H1 (cell line): ENCODE results near the gene RDH16. TPM values are rescaled to one million over a fixed set of nuclear protein-coding genes. Genes with fewer than 3 reads are reported as not detected.
"Not testable (repeated sequence)": the region's sequence is repeated elsewhere in the genome, so short reads cannot be mapped to it uniquely, and the experiment has no call there.

Experiments
- CTCF ChIA-PET: fragments of 300-600 bp; sonication (Branson Sonifier 250); formaldehyde crosslinking; loops from one replicate; lab custom pipeline; 2021; ENCODE audit not compliant: partially characterized antibody; lab: Charles Lee
- POLR2A ChIA-PET: fragments of 300-600 bp; sonication (Branson Sonifier 250); formaldehyde crosslinking; loops from one replicate; lab custom pipeline; 2021; ENCODE audit warnings: inconsistent platforms; ENCODE audit not compliant: partially characterized antibody; lab: Charles Lee
- DNase-seq, 2 experiments: peaks; one replicate each; pipeline versions ENCODE4 v3.0.0 to v3.0.0-alpha.2; 2010 to 2022; ENCODE audit warnings: low spot score in 2 of 2, low read depth in 1 of 2, mixed read lengths in 1 of 2
- FAIRE-seq: peaks from 2 replicates; lab custom pipeline; 2011; peaks lifted over from hg19 to GRCh38; lab: Jason Lieb, UNC
- H2AFZ ChIP-seq: 2 replicates; pipeline ENCODE4 v1.8.1; 2012; ENCODE audit warnings: low read length, inconsistent platforms
- H2AK5ac ChIP-seq: 2 replicates; pipeline ENCODE4 v1.6.1; 2013; ENCODE audit warnings: low read depth, low read length
- H2BK120ac ChIP-seq: replicated peaks from 2 replicates; pipeline ENCODE3; 2013; ENCODE audit warnings: low read depth, low read length, inconsistent platforms
- H2BK12ac ChIP-seq: 2 replicates; pipeline ENCODE4 v1.6.1; 2013; ENCODE audit warnings: low read depth, low read length
- H2BK15ac ChIP-seq: 2 replicates; pipeline ENCODE4 v1.6.1; 2013; ENCODE audit warnings: low read length
- H2BK20ac ChIP-seq: 2 replicates; pipeline ENCODE4 v1.6.1; 2013; ENCODE audit warnings: low read length
- H2BK5ac ChIP-seq: 2 replicates; pipeline ENCODE4 v1.6.1; 2013; ENCODE audit warnings: low read depth, low read length
- H3K14ac ChIP-seq: 2 replicates; pipeline ENCODE4 v1.6.1; 2013; ENCODE audit warnings: inconsistent platforms; ENCODE audit not compliant: insufficient read length
- H3K18ac ChIP-seq: 2 replicates; pipeline ENCODE4 v1.6.1; 2013; ENCODE audit warnings: low read length; ENCODE audit errors: extremely low read depth
- H3K23ac ChIP-seq: 2 replicates; pipeline ENCODE4 v1.6.1; 2013; ENCODE audit warnings: inconsistent platforms; ENCODE audit not compliant: insufficient read length
- H3K23me2 ChIP-seq: 2 replicates; pipeline ENCODE4 v1.6.1; 2013; ENCODE audit warnings: low read depth, low read length
- H3K27ac ChIP-seq: 2 replicates; pipeline ENCODE4 v1.6.1; 2011; ENCODE audit warnings: low read depth, low read length, inconsistent platforms
- H3K27me3 ChIP-seq, 4 experiments: replicated peaks in 1 of 4; 1 replicate in 1 of 4; 2 replicates in 3 of 4; pipeline versions ENCODE4 v1.6.1 to v1.8.1; 2011 to 2013; ENCODE audit warnings: low read length in 3 of 4, mild to moderate bottlenecking in 3 of 4, inconsistent platforms in 2 of 4, mixed read lengths in 2 of 4, moderate library complexity in 1 of 4; ENCODE audit not compliant: control insufficient read depth in 3 of 4, insufficient read depth in 3 of 4; ENCODE audit errors: extremely low read depth in 1 of 4
- H3K36me3 ChIP-seq, 4 experiments: 2 replicates each; pipeline versions ENCODE4 v1.6.1 to v1.8.1; 2011 to 2013; ENCODE audit warnings: mild to moderate bottlenecking in 4 of 4, low read length in 3 of 4, moderate library complexity in 2 of 4, control low read depth in 1 of 4, inconsistent platforms in 1 of 4; ENCODE audit not compliant: insufficient read depth in 4 of 4, control insufficient read depth in 2 of 4
- H3K4ac ChIP-seq: replicated peaks from 2 replicates; pipeline ENCODE3; 2013; ENCODE audit warnings: low read length, low read depth, mixed read lengths, inconsistent platforms; ENCODE audit not compliant: insufficient read length
- H3K4me1 ChIP-seq, 4 experiments: replicated peaks in 1 of 4; 1 replicate in 1 of 4; 2 replicates in 3 of 4; pipeline versions ENCODE4 v1.6.1 to v1.8.1; 2011 to 2013; ENCODE audit warnings: low read length in 3 of 4, inconsistent platforms in 2 of 4, mixed read lengths in 1 of 4; ENCODE audit not compliant: insufficient read depth in 4 of 4, control insufficient read depth in 3 of 4
- H3K4me2 ChIP-seq, 2 experiments: 2 replicates each; pipeline versions ENCODE4 v1.6.1 to v1.8.1; 2011 to 2013; ENCODE audit warnings: low read depth in 2 of 2, low read length in 2 of 2, control low read depth in 1 of 2, inconsistent platforms in 1 of 2, mild to moderate bottlenecking in 1 of 2; ENCODE audit not compliant: insufficient read depth in 1 of 2
- H3K4me3 ChIP-seq, 4 experiments: fragments of 200-600, 300-600 bp in 1 of 4; sonication (generic), shearing (Covaris generic), sonication (Bioruptor Twin) in 1 of 4; 2 replicates each; pipeline versions ENCODE4 v1.5.1 to v1.8.1; 2011 to 2016; ENCODE audit warnings: low read length in 4 of 4, low read depth in 3 of 4, control low read depth in 2 of 4, inconsistent platforms in 2 of 4, mild to moderate bottlenecking in 2 of 4, mixed read lengths in 1 of 4, moderate library complexity in 1 of 4; ENCODE audit not compliant: insufficient read depth in 2 of 4; ENCODE audit errors: extremely low read depth in 1 of 4
- H3K56ac ChIP-seq: replicated peaks from 2 replicates; pipeline ENCODE3; 2013; ENCODE audit warnings: low read depth, mild to moderate bottlenecking, mixed read lengths, low read length, inconsistent platforms; ENCODE audit not compliant: insufficient read length
- H3K79me1 ChIP-seq: 2 replicates; pipeline ENCODE4 v1.6.1; 2013; ENCODE audit warnings: low read depth, low read length, control low read depth
- H3K79me2 ChIP-seq, 2 experiments: 2 replicates each; pipeline versions ENCODE4 v1.6.1 to v1.8.1; 2012 to 2013; ENCODE audit warnings: low read length in 2 of 2, mild to moderate bottlenecking in 2 of 2, inconsistent platforms in 1 of 2; ENCODE audit not compliant: insufficient read depth in 2 of 2, control insufficient read depth in 1 of 2
- H3K9ac ChIP-seq, 4 experiments: replicated peaks in 1 of 4; 1 replicate in 1 of 4; 2 replicates in 3 of 4; pipeline versions ENCODE4 v1.6.1 to v1.8.1; 2011 to 2013; ENCODE audit warnings: low read depth in 3 of 4, low read length in 3 of 4, control low read depth in 2 of 4, mild to moderate bottlenecking in 2 of 4, moderate library complexity in 2 of 4, inconsistent platforms in 1 of 4; ENCODE audit errors: extremely low read depth in 1 of 4
- H3K9me3 ChIP-seq, 2 experiments: 2 replicates each; pipeline versions ENCODE4 v1.6.1 to v1.8.1; 2012 to 2013; ENCODE audit warnings: mild to moderate bottlenecking in 2 of 2, moderate library complexity in 2 of 2, control low read depth in 1 of 2, inconsistent platforms in 1 of 2, low read depth in 1 of 2, low read length in 1 of 2, mixed read lengths in 1 of 2; ENCODE audit not compliant: insufficient read depth in 2 of 2
- H4K20me1 ChIP-seq, 2 experiments: replicated peaks in 1 of 2; 2 replicates each; pipeline versions ENCODE3 to v1.8.1; 2011 to 2013; ENCODE audit warnings: inconsistent platforms in 2 of 2, low read length in 2 of 2, mild to moderate bottlenecking in 1 of 2; ENCODE audit not compliant: insufficient read depth in 2 of 2, control insufficient read depth in 1 of 2
- H4K5ac ChIP-seq: 2 replicates; pipeline ENCODE4 v1.6.1; 2013; ENCODE audit warnings: low read length, low read depth, mixed read lengths, inconsistent platforms; ENCODE audit not compliant: insufficient read length
- H4K8ac ChIP-seq: 2 replicates; pipeline ENCODE4 v1.8.0; 2013; ENCODE audit warnings: mild to moderate bottlenecking, moderate library complexity, low read length, inconsistent platforms; ENCODE audit not compliant: insufficient read depth; ENCODE audit errors: extremely low read depth
- H4K91ac ChIP-seq: replicated peaks from 2 replicates; pipeline ENCODE3; 2013; ENCODE audit warnings: low read length, mixed read lengths, inconsistent platforms; ENCODE audit not compliant: insufficient read length
- WGBS, 2 experiments: shearing (Covaris generic) in 1 of 2; methylation state at CpG; one replicate each; pipeline versions ENCODE4 v1.1.6 to v1.1.7; 2013 to 2015; ENCODE audit warnings: low lambda C conversion rate in 2 of 2, mixed read lengths in 2 of 2, inconsistent platforms in 1 of 2, low coverage in 1 of 2, missing lambda C conversion rate in 1 of 2; ENCODE audit not compliant: insufficient replicate concordance in 2 of 2, insufficient coverage in 1 of 2, insufficient read length in 1 of 2; ENCODE audit errors: extremely low coverage in 1 of 2, missing lambda C conversion rate in 1 of 2; 5-methylcytosine and 5-hydroxymethylcytosine counted together
- polyA plus RNA-seq, 7 experiments: library from polyadenylated mRNA; depleted of rRNA in 3 of 7; stranded (reverse) in 5 of 7; unstranded in 2 of 7; fragments of >200 nt in 5 of 7; fragments of 200-250 nt in 2 of 7; gene quantifications; 1 replicate in 5 of 7; 2 replicates in 1 of 7; 4 replicates in 1 of 7; pipeline versions ENCODE4 v1.2.1 to v1.2.3, GENCODE V29; 2011 to 2013; ENCODE audit warnings: missing spikeins in 2 of 7, mixed read lengths in 2 of 7
- total RNA-seq: library from RNA; stranded (reverse); fragmentation: NEBNext Ultra II Directional; extraction: Animal tissue kit (Norgen Biotek cat#: 25700); gene quantifications from 2 replicates; pipeline ENCODE4 v1.2.1, GENCODE V29; 2021

RDH16 gene
- total and polyA plus RNA-seq, 2 of the 8 experiments (the other 6 are each of a cell fraction or from before 2014, with no cell fraction given): 0.30 to 0.79 TPM

DNA sequence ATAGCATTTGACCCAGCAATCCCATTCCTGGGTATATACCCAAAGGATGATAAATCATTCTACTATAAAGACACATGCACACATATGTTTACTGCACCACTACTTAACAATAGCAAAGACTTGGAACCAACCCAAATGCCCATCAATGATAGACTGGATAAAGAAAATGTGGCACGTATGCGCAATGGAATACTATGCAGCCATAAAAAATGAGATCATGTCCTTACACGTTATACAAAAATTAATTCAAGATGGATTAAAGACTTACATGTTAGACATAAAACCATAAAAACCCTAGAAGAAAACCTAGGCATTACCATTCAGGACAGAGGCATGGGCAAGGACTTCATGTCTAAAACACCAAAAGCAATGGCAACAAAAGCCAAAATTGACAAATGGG, 39.3 kb downstream of the RDH16 start:
- H3K4me2 ChIP-seq, H4K91ac ChIP-seq, H2BK12ac ChIP-seq, H3K9me3 ChIP-seq, H2AFZ ChIP-seq, H2BK5ac ChIP-seq, H3K36me3 ChIP-seq, H4K5ac ChIP-seq, H3K18ac ChIP-seq, H4K8ac ChIP-seq, H3K79me2 ChIP-seq, H2AK5ac ChIP-seq, POLR2A ChIA-PET, H3K79me1 ChIP-seq, H3K4me1 ChIP-seq, H3K23me2 ChIP-seq, H3K23ac ChIP-seq, CTCF ChIA-PET, H3K4ac ChIP-seq, FAIRE-seq, H3K4me3 ChIP-seq, H2BK120ac ChIP-seq, H3K27ac ChIP-seq, H3K56ac ChIP-seq, H3K27me3 ChIP-seq, H4K20me1 ChIP-seq, H3K9ac ChIP-seq, DNase-seq, H2BK20ac ChIP-seq, H2BK15ac ChIP-seq, H3K14ac ChIP-seq: not testable (repeated sequence)
- 89% methylated on average over 3 of the region's 3 CpGs; no CpG with 5 or more reads in 1 of the 2 experiments for WGBS, 2 experiments
